Measurements from ENCODE around the gene NTN5. TPM values are rescaled to one million over a fixed set of nuclear protein-coding genes. Genes with fewer than 3 reads are reported as not detected.

The NTN5 gene
- total RNA-seq, 1 donor from 2014 or later, result 0.11 TPM

- peaks cover 24% of the 10 kb centered on the region for H3K4me1 ChIP-seq (ENCODE audit: insufficient read depth, low read length)
- H3K4me2 ChIP-seq (ENCODE audit: low read length), result peak overlapping the region; percentile 94
- TF ChIP-seq CTCF (IDR thresholded peaks at IDR 0.05; ENCODE audit: insufficient read depth, low read depth, low read length), result no peak
- TF ChIP-seq EZH2 (IDR thresholded peaks at IDR 0.05; ENCODE audit: insufficient read depth, low read length), result no peak
- no peak for FAIRE-seq
- H2AFZ ChIP-seq (ENCODE audit: low read depth, low read length), result peak overlapping the region; percentile 77
- peak overlapping the region; percentile 77 for H3K27ac Mint-ChIP-seq (ENCODE audit: unreplicated experiment)
- no peaks in the 10 kb centered on the region for H3K9me3 ChIP-seq (ENCODE audit: insufficient read depth, low read depth, low read length)
- H3K36me3 Mint-ChIP-seq (ENCODE audit: low read depth, unreplicated experiment), result peaks cover 7% of the 10 kb centered on the region
- no peak for DNase-seq (ENCODE audit: low read depth)
- peak overlapping the region; percentile 83 for H3K4me3 Mint-ChIP-seq (ENCODE audit: unreplicated experiment)
- H3K27ac ChIP-seq (ENCODE audit: low read depth, low read length), result peak overlapping the region; percentile 56
- H3K27me3 ChIP-seq (ENCODE audit: insufficient read depth, low read length), result no peaks in the 10 kb centered on the region
- H3K4me1 Mint-ChIP-seq (ENCODE audit: low read depth, unreplicated experiment), result peaks cover 3% of the 10 kb centered on the region
- H3K79me2 ChIP-seq (ENCODE audit: insufficient read depth, low read length), result no peaks in the 10 kb centered on the region
- peak overlapping the region; percentile 62 for H3K4me3 ChIP-seq (ENCODE audit: insufficient read depth, low read depth, low read length)
- no peaks in the 10 kb centered on the region for H4K20me1 ChIP-seq (ENCODE audit: insufficient read depth, low read length)
- H3K36me3 ChIP-seq (ENCODE audit: insufficient read depth, low read length), result no peaks in the 10 kb centered on the region
- H3K9me3 Mint-ChIP-seq (ENCODE audit: unreplicated experiment), result no peaks in the 10 kb centered on the region
- H3K9ac ChIP-seq (ENCODE audit: low read length), result peak overlapping the region; percentile 86
- H3K27me3 Mint-ChIP-seq (ENCODE audit: low read depth, unreplicated experiment), result no peaks in the 10 kb centered on the region
Observed at GRCh38 chr19:48714759-48715675, 42.2 kb upstream of the NTN5 start.

- Histone ChIP-seq H3K9ac (ENCODE audit: low read length) (peak overlapping the region; percentile 86), H3K36me3 (ENCODE audit: insufficient read depth, low read length) (no peaks in the 10 kb centered on the region), H3K27me3 (ENCODE audit: insufficient read depth, low read length) (no peaks in the 10 kb centered on the region), H3K27ac (ENCODE audit: low read depth, low read length) (peak overlapping the region; percentile 56), H3K4me2 (ENCODE audit: low read length) (peak overlapping the region; percentile 94), H4K20me1 (ENCODE audit: insufficient read depth, low read length) (no peaks in the 10 kb centered on the region), H3K4me1 (ENCODE audit: insufficient read depth, low read length) (peaks cover 24% of the 10 kb centered on the region), H3K9me3 (ENCODE audit: insufficient read depth, low read depth, low read length) (no peaks in the 10 kb centered on the region), H3K4me3 (ENCODE audit: insufficient read depth, low read depth, low read length) (peak overlapping the region; percentile 71), H2AFZ (ENCODE audit: low read depth, low read length) (peak overlapping the region; percentile 77), H3K79me2 (ENCODE audit: insufficient read depth, low read length) (no peaks in the 10 kb centered on the region)
- DNase-seq (ENCODE audit: low read depth), result peak; percentile 97
- no peak for FAIRE-seq
- Mint-ChIP-seq H3K9me3 (ENCODE audit: unreplicated experiment) (no peaks in the 10 kb centered on the region), H3K27me3 (ENCODE audit: low read depth, unreplicated experiment) (no peaks in the 10 kb centered on the region), H3K4me3 (ENCODE audit: unreplicated experiment) (peak overlapping the region; percentile 90), H3K36me3 (ENCODE audit: low read depth, unreplicated experiment) (peaks cover 10% of the 10 kb centered on the region), H3K27ac (ENCODE audit: unreplicated experiment) (peak overlapping the region; percentile 77), H3K4me1 (ENCODE audit: low read depth, unreplicated experiment) (peaks cover 3% of the 10 kb centered on the region)
- TF ChIP-seq CTCF (IDR thresholded peaks at IDR 0.05; ENCODE audit: insufficient read depth, low read depth, low read length) (no peak), EZH2 (IDR thresholded peaks at IDR 0.05; ENCODE audit: insufficient read depth, low read length) (no peak)
Observed at GRCh38 chr19:48713864-48714755, 41.3 kb upstream of the NTN5 start.
